Fibroblast of skin of scalp (primary cell): ENCODE data around the gene PEX7. TPM values are rescaled to one million over a fixed set of nuclear protein-coding genes. Genes with fewer than 3 reads are reported as not detected.
"Not testable (repeated sequence)": the region's sequence is repeated elsewhere in the genome, so short reads cannot be mapped to it uniquely, and the experiment has no call there.

Experiments
- DNase-seq: peaks from one replicate; pipeline ENCODE4 v3.0.0-alpha.2; 2013
- polyA plus RNA-seq, 2 experiments: library from polyadenylated mRNA; unstranded; fragments of 120-200 nt; gene quantifications; one replicate each; pipeline ENCODE4 v1.2.1, GENCODE V29; 2013; ENCODE audit not compliant: insufficient read length in 2 of 2

Gene PEX7, protein sequence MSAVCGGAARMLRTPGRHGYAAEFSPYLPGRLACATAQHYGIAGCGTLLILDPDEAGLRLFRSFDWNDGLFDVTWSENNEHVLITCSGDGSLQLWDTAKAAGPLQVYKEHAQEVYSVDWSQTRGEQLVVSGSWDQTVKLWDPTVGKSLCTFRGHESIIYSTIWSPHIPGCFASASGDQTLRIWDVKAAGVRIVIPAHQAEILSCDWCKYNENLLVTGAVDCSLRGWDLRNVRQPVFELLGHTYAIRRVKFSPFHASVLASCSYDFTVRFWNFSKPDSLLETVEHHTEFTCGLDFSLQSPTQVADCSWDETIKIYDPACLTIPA
- polyA plus RNA-seq (2013, experiment 1 of 2; ENCODE audit: insufficient read length), result 5.8 TPM
- 5.9 TPM for polyA plus RNA-seq (2013, experiment 2 of 2; ENCODE audit: insufficient read length)

DNA sequence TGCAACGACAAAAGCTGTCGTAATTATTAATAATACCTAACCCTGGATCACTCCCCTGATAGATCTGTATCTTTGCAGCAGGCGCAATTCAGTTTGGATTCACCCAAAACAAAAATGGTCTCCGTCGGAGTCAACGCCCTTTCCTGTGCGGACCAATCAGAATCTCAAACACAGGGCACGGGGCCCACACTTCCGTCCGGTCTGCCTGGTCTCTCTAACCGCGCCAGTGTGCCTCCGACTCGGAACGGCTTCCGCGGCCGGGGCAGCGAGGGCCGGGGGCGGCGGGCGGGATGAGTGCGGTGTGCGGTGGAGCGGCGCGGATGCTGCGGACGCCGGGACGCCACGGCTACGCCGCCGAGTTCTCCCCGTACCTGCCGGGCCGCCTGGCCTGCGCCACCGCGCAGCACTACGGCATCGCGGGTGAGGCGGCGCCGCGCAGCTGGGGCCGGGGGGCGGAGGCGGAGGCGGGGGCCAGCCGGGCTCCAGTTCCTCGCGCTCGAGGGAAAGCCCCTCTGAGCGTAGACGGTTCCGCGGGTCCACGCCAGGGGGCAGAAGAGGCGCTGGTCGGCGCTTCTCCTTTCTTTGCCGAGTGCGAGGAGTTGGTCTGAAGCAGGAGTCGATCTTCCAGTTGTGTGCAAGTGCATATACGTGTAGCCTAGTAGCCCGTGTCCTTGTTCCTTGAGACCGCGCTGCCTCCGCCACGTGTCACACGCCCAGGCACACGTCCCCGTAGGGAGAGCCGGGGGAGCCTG, at the start of gene PEX7:
Gene PEX7, plus strand, starts transcription at position 217 of the 752 bp plus-strand sequence. Its CDS starts 74 bp downstream, at position 291.
- peak; percentile 94 for DNase-seq

DNA sequence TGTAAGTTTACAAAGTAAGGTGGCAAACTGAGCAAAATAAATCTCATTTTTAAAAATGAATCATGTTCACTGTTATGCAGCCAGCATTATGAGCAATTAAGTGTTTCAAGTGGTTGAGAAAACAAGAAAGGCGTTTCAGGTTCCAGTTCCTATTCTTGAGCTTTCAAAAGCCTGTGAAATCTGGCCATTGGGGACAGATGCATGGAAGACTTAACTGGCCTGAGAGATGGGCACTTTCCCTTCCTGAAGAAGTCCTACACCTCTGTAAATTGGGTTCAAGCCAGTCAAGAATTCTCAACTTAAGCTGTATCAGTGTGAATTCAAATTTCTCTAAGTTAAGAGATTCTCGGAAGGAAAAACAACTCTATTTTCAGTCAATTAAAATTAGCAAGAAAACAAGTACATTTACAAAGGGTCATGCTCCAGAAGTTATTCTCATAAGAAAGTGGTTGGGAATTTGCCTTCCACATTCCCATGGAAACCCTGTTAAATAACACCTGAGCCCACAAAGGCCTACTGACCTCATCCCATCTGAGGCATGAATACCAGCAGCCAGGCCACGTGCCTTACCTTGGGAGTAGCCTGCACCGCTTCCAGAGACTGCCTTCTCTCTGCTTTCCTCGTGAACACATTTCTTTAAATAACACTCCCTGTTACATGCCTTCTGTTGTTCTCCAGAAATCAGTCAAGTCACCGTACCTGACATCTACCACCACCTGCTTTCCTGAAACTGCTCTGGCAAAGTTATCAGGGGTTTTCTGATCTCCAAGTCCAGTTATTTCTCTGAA, 49.5 kb upstream of the PEX7 start:
- no peak for DNase-seq

GRCh38 chr6:136773473-136773796, 49.0 kb upstream of the PEX7 start:
- no peak for DNase-seq

GRCh38 chr6:136774228-136775041, 48.0 kb upstream of the PEX7 start:
- DNase-seq, result peak; percentile 50

- no peak for DNase-seq
Measured at GRCh38 chr6:136775081-136775480, 47.3 kb upstream of the PEX7 start.

- peak; percentile 73 for DNase-seq
Measured at GRCh38 chr6:136775548-136775947, 46.8 kb upstream of the PEX7 start.

- no peak for DNase-seq
Measured at GRCh38 chr6:136777651-136778050, 44.7 kb upstream of the PEX7 start.

DNA sequence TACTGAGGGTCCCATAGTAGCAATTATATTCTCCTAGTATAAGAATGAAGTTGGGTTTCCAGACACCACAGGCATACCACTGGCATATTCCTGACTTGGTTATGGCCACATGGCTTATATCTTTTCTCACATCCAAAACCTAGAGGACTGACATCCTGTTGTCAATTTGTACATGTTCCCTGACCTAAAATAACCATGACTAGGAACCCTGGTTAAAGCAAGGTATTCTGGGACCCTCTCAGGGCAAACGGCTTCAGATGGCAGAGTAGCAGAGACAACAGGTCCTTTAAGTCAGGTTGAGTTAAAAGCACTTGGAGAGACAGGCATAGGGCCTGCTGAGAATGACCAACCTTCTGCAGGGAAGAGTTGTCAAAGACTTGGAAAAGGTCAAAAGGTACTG, 42.7 kb upstream of the PEX7 start:
- DNase-seq, result no peak

DNA sequence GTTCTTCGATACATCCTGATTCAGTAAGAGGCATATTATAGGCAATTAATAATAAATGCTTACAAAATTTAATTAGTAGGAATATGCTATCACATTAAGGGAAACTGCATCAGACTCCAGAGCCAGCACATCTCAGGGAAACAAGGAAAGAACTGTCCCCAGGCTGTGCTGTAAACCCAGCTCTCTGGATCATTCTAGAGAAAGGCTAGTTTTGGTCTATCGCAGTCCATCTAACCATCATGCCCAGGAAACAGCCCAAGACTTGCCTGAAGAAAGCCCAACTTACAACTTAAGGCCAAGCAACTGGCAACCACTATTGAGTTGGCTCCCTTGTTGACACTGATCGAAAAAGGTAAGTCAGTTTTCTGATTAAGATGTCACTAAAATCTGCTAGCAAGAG, 41.4 kb upstream of the PEX7 start:
- no peak for DNase-seq

DNA sequence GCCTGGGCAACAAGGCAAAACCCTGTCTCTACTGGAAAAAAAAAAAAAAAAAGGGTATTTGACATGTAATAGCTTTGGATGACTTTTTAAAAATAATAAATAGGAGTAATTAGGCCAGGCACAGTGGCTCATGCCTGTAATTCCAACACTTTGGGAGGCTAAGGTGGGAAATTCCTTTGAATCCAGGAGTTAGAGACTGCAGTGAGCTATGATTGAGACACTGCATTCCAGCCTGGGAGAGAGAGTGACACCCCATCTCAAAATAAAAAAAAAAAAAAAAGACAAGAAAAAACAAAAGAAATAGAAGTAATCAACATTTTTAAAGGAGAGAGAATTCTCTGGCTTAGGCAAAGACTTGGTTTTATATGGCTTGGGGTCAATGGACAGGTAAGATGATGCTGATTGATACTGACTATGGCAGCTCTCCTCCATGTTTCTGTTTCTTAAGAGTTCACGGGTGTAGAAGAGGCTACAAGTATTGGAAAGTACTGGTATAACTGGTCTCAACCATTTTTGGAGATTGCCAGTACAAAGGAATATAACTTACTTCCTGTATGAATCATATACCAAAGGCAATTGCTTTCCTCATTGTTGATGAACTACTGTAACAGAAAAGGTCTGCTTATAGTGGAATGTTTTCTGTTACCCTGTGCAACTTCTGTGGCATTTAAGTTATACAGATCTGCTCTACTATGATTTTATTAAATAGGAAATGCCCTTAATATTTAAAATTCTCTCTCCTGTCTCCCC, 40.2 kb upstream of the PEX7 start:
- DNase-seq, result peak; percentile 60

GRCh38 chr6:136783021-136783420, 39.4 kb upstream of the PEX7 start:
- DNase-seq, result no peak

- DNase-seq, result no peak
Measured at GRCh38 chr6:136783495-136784270, 38.7 kb upstream of the PEX7 start.

GRCh38 chr6:136784271-136784664, 38.1 kb upstream of the PEX7 start:
- no peak for DNase-seq

GRCh38 chr6:136784910-136785746, 37.3 kb upstream of the PEX7 start:
- DNase-seq, result no peak

GRCh38 chr6:136786658-136787057, 35.7 kb upstream of the PEX7 start:
- no peak for DNase-seq

DNA sequence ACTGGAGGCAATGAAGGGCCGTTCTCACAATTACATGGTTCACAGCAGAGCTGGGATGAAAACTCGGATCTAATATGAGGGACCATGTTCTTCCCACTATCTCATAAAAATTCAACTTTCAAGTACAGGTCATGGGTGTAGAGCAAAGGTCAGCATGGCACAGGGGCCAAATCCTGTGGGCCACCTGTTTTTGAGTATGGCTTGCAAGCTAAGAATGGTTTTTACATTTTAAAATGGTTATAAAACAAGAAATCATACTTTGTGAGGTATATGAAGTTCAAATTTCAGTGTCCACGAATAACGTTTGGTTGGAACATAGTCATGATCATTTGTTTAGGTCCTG, 34.7 kb upstream of the PEX7 start:
- DNase-seq, result no peak

- DNase-seq, result peak; percentile 77
Measured at GRCh38 chr6:136788069-136788902, 34.1 kb upstream of the PEX7 start.

DNA sequence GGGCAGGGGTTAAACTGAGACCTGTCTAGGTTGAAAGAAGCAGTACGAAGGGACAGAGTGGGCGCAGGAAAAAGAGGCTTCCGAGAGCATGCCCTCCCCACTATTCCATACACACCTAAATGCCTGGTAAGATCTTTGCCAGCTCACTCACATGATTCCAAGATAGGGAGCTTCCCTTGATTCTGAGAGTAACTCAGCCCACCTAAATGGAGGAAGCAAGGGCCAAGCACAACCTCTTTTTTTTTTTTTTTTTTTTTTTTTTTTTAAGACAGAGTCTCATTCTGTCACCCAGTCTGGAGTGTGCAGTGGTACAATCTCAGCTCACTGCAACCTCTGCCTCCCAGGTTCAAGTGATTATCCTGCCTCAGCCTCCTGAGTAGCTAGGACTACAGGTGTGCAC, 33.0 kb upstream of the PEX7 start:
- not testable (repeated sequence) for DNase-seq
